Lung (tissue), 12 donors: ENCODE measurements around the gene NLGN3. TPM values are rescaled to one million over a fixed set of nuclear protein-coding genes. Genes with fewer than 3 reads are reported as not detected.
A peak's percentile ranks its signal among the peaks of the same experiment; 100 is the strongest.

ENCODE experiments used
- ATAC-seq: fragments of 200-7000 bp; cut with Tn5 transposase; one replicate; pipeline ENCODE4 v1.9.1; 2020; ENCODE audit warnings: moderate number of reproducible peaks; ENCODE audit not compliant: insufficient read depth, low FRiP score
- DNase-seq, 3 donors: peaks; one replicate each; pipeline ENCODE4 v3.0.0-alpha.2; 2013 to 2017
- H3K27ac ChIP-seq, 2 donors: one replicate each; pipeline ENCODE4 v1.5.1; 2013; ENCODE audit warnings: mild to moderate bottlenecking in 2 of 2, moderate library complexity in 2 of 2, control low read depth in 1 of 2, inconsistent platforms in 1 of 2, low read depth in 1 of 2, low read length in 1 of 2
- H3K27me3 ChIP-seq, 3 donors: one replicate each; pipeline ENCODE4 v1.5.1; 2013; ENCODE audit warnings: low read length in 2 of 3; ENCODE audit not compliant: control insufficient read depth in 3 of 3, insufficient read depth in 3 of 3
- H3K36me3 ChIP-seq, 4 donors: one replicate each; pipeline ENCODE4 v1.5.1; 2013; ENCODE audit warnings: low read length in 4 of 4, mild to moderate bottlenecking in 1 of 4, moderate library complexity in 1 of 4; ENCODE audit not compliant: control insufficient read depth in 4 of 4, insufficient read depth in 4 of 4
- H3K4me1 ChIP-seq, 5 donors: one replicate each; pipeline ENCODE4 v1.5.1; 2013; ENCODE audit warnings: low read length in 5 of 5, mild to moderate bottlenecking in 2 of 5, moderate library complexity in 1 of 5; ENCODE audit not compliant: control insufficient read depth in 5 of 5, insufficient read depth in 5 of 5
- H3K4me3 ChIP-seq: one replicate; pipeline ENCODE4 v1.5.1; 2013; ENCODE audit warnings: mild to moderate bottlenecking, control low read depth, moderate library complexity
- H3K9ac ChIP-seq, 2 donors: one replicate each; pipeline ENCODE4 v1.5.1; 2013; ENCODE audit warnings: low read length in 2 of 2, control low read depth in 1 of 2; ENCODE audit not compliant: insufficient read depth in 1 of 2
- H3K9me3 ChIP-seq, 4 donors: one replicate each; pipeline ENCODE4 v1.5.1; 2013; ENCODE audit warnings: low read length in 3 of 4, mild to moderate bottlenecking in 1 of 4, moderate library complexity in 1 of 4; ENCODE audit not compliant: control insufficient read depth in 4 of 4, insufficient read depth in 3 of 4
- CTCF ChIP-seq: IDR thresholded peaks from 2 replicates; pipeline ENCODE4 v1.5.1; 2012; ENCODE audit warnings: mild to moderate bottlenecking; ENCODE audit errors: control extremely low read depth, extremely low read depth
- WGBS, 2 donors: extraction: QIAGEN DNeasy Blood & Tissue Kit; methylation state at CpG; one replicate each; pipeline ENCODE4 v1.1.7; 2013; 5-methylcytosine and 5-hydroxymethylcytosine counted together
- polyA plus RNA-seq, 2 donors: library from polyadenylated mRNA; stranded (reverse); fragments of 200-250 nt; gene quantifications; one replicate each; pipeline ENCODE4 v1.2.1, GENCODE V29; 2013
- total RNA-seq, 2 donors: library from RNA; depleted of rRNA in 1 of 2; stranded (reverse); fragments of >200 nt in 1 of 2; gene quantifications; one replicate each; pipeline ENCODE4 v1.2.1, GENCODE V29; 2014 to 2021
- donor health status: control.
- donor health status: control.
- donor health status: Bipolar disorder and iron deficiency.
- donor health status: healthy.
- donor health status: DM: yes; HTN: yes; CAD: no.

Gene NLGN3
- total and polyA plus RNA-seq, 4 donors: 0.20 to 1.5 (median 0.78) TPM

GRCh38 chrX:71106427-71106826 is 38.2 kb upstream of the NLGN3 start, which contains the start of gene CXorf65:
TSS of gene CXorf65 (minus strand) at chrX:71106740. CDS start at chrX:71106556, 184 bp downstream.
- 59 to 78% methylated on average over 1 of the region's 1 CpG for WGBS, 2 donors
- TF ChIP-seq CTCF: no peak

GRCh38 chrX:71107245-71107644 is 37.4 kb upstream of the NLGN3 start:
- no peaks in the 10 kb centered on the region for H3K36me3 ChIP-seq
- peaks cover 0 to 4% (median under 1%) of the 10 kb centered on the region in 4 donors for H3K9me3 ChIP-seq
- peaks cover 0 to 27% (median 4%) of the 10 kb centered on the region in 5 donors for H3K4me1 ChIP-seq
- H3K27ac ChIP-seq: no peak overlapping the region
- H3K4me3 ChIP-seq: no peak overlapping the region
- no peak for ATAC-seq
- DNase-seq: no peak
- H3K27me3 ChIP-seq: peaks cover 0 to 2% (median 0%) of the 10 kb centered on the region in 3 donors
- 23 to 69% methylated on average over 4 of the region's 4 CpGs for WGBS, 2 donors
- TF ChIP-seq CTCF: no peak
- no peak overlapping the region for H3K9ac ChIP-seq

More at GRCh38 chrX:71106427-71106826, 38.2 kb upstream of the NLGN3 start, which contains the start of gene CXorf65:
- peaks cover 0 to 33% (median 4%) of the 10 kb centered on the region in 5 donors for H3K4me1 ChIP-seq
- peaks cover 0 to 4% (median under 1%) of the 10 kb centered on the region in 4 donors for H3K9me3 ChIP-seq
- DNase-seq (no peak), ATAC-seq (no peak)
- peaks cover 0 to 2% (median 0%) of the 10 kb centered on the region in 3 donors for H3K27me3 ChIP-seq
- H3K9ac ChIP-seq: no peak within 1 kb of the TSS
- no peak within 1 kb of the TSS for H3K27ac ChIP-seq
- H3K4me3 ChIP-seq: no peak within 1 kb of the TSS
- no peaks in the 10 kb centered on the region for H3K36me3 ChIP-seq

- Histone ChIP-seq H3K9me3 (peaks cover 0 to 4% (median under 1%) of the 10 kb centered on the region in 4 donors), H3K9ac (no peak overlapping the region), H3K36me3 (no peaks in the 10 kb centered on the region), H3K27ac (no peak overlapping the region), H3K4me3 (no peak overlapping the region), H3K27me3 (peaks cover 0 to 2% (median 0%) of the 10 kb centered on the region in 3 donors), H3K4me1 (peaks cover 0 to 23% (median 4%) of the 10 kb centered on the region in 5 donors)
- TF ChIP-seq CTCF: no peak
- ATAC-seq (no peak), DNase-seq (peak; percentile 25 to 42 (median 29))
- 15 to 39% methylated on average over 8 to 9 of the region's 9 CpGs for WGBS, 2 donors
Observed at GRCh38 chrX:71107762-71108360, 36.8 kb upstream of the NLGN3 start.
